OCI-LY7 (cell line): ENCODE measurements around the gene GNB1. TPM values are rescaled to one million over a fixed set of nuclear protein-coding genes. Genes with fewer than 3 reads are reported as not detected.

Experiments
- BruUV-seq: library from RNA; stranded (reverse); fragments of 400-500 nt; replicated peaks from 2 replicates; lab custom pipeline; 2021; lab: Mats Ljungman, UMichigan
- CTCF ChIA-PET: fragments of 300-600 bp; sonication (Branson Sonifier 250); formaldehyde crosslinking; loops from one replicate; lab custom pipeline; 2022; ENCODE audit warnings: antibody characterized with exemption; ENCODE audit not compliant: unreplicated experiment; lab: Charles Lee
- POLR2A ChIA-PET: fragments of 300-600 bp; sonication (Branson Sonifier 250); formaldehyde crosslinking; loops from one replicate; lab custom pipeline; 2022; ENCODE audit warnings: antibody characterized with exemption; lab: Charles Lee
- DNase-seq: peaks from one replicate; pipeline ENCODE4 v3.0.0-alpha.2; 2015; ENCODE audit warnings: low spot score
- H2AFZ ChIP-seq: fragments of 200-600 bp; sonication (generic), shearing (Covaris generic); 2 replicates; pipeline ENCODE4 v1.6.1; 2014; ENCODE audit warnings: mild to moderate bottlenecking, antibody characterized with exemption, low read length, moderate library complexity
- H3K27ac ChIP-seq: fragments of 200-600 bp; sonication (generic); 2 replicates; pipeline ENCODE4 v1.5.1; 2014; ENCODE audit warnings: mixed run types, low read depth, mild to moderate bottlenecking, moderate library complexity, low read length, inconsistent platforms; ENCODE audit not compliant: poor library complexity, severe bottlenecking
- H3K36me3 ChIP-seq: fragments of 200-600 bp; sonication (generic); 2 replicates; pipeline ENCODE4 v1.6.1; 2014; ENCODE audit warnings: mild to moderate bottlenecking, antibody characterized with exemption, low read length, moderate library complexity, mixed read lengths; ENCODE audit not compliant: insufficient read depth
- H3K4me1 ChIP-seq: fragments of 200-600 bp; sonication (generic); 2 replicates; pipeline ENCODE4 v1.5.1; 2014; ENCODE audit warnings: mild to moderate bottlenecking, low read length; ENCODE audit not compliant: insufficient read depth, poor library complexity, severe bottlenecking
- H3K4me2 ChIP-seq: fragments of 200-600 bp; sonication (generic); 2 replicates; pipeline ENCODE4 v1.6.1; 2014; ENCODE audit warnings: mild to moderate bottlenecking, low read length
- H3K4me3 ChIP-seq: fragments of 200-600 bp; sonication (generic); 2 replicates; pipeline ENCODE4 v1.5.1; 2014; ENCODE audit warnings: mild to moderate bottlenecking, low read depth, low read length; ENCODE audit not compliant: poor library complexity, severe bottlenecking
- H3K79me2 ChIP-seq: fragments of 200-600 bp; sonication (generic); 2 replicates; pipeline ENCODE4 v1.6.1; 2016; ENCODE audit warnings: low read depth, mild to moderate bottlenecking, low read length, moderate library complexity, mixed read lengths; ENCODE audit not compliant: insufficient read depth
- H3K9me2 ChIP-seq: fragments of 200-600 bp; sonication (generic); 2 replicates; pipeline ENCODE4 v1.6.1; 2016; ENCODE audit warnings: mild to moderate bottlenecking, low read length, mixed read lengths; ENCODE audit not compliant: insufficient read depth
- H3K9me3 ChIP-seq: fragments of 200-600 bp; sonication (generic); 2 replicates; pipeline ENCODE4 v1.6.1; 2014; ENCODE audit warnings: mild to moderate bottlenecking, mixed run types, low read length, mixed read lengths
- H4K20me1 ChIP-seq: fragments of 200-600 bp; sonication (generic); 2 replicates; pipeline ENCODE4 v1.6.1; 2014; ENCODE audit warnings: mild to moderate bottlenecking, antibody characterized with exemption, low read length, moderate library complexity, mixed read lengths; ENCODE audit not compliant: insufficient read depth
- CTCF ChIP-seq: fragments of 200-600 bp; sonication (generic); conservative IDR thresholded peaks from 2 replicates; pipeline ENCODE4 v1.5.1; 2014; ENCODE audit warnings: mild to moderate bottlenecking, antibody characterized with exemption, low read length, moderate library complexity, mixed read lengths
- EZH2phosphoT487 ChIP-seq: fragments of 200-600 bp; sonication (generic); IDR thresholded peaks from 2 replicates; pipeline ENCODE4 v1.6.1; 2018; ENCODE audit warnings: low read depth, borderline replicate concordance, mild to moderate bottlenecking, mixed run types, antibody characterized with exemption, low read length, moderate library complexity, mixed read lengths
- intact Hi-C: fragments of 100-400 bp; cut with micrococcal nuclease; formaldehyde crosslinking; loops from one replicate; pipeline ENCODE4 v1.10.0; 2022; ENCODE audit not compliant: unreplicated experiment
- total RNA-seq, 2 experiments: library from RNA; depleted of rRNA in 1 of 2; stranded (reverse); fragments of >200 nt in 1 of 2; shearing (Covaris generic) in 1 of 2; gene quantifications; 2 replicates each; pipeline ENCODE4 v1.2.3, GENCODE V29; 2014 to 2022

The GNB1 gene
- total RNA-seq, 2 experiments from 2014 or later, result 101 to 502 TPM

GRCh38 chr1:1881727-1882126 lies 9.2 kb downstream of the GNB1 start:
- H3K4me2 ChIP-seq, result no peak overlapping the region
- peaks cover 56% of the 10 kb centered on the region for H4K20me1 ChIP-seq
- no peak for DNase-seq
- intact Hi-C loops, result loop anchor here (1.0 kb wide), 1 partner anchor 16 kb away; no protein-coding TSS in a partner anchor
- H3K9me3 ChIP-seq, result no peaks in the 10 kb centered on the region; the same call in 1 of the 2 replicates
- peaks cover 24% of the 10 kb centered on the region for H3K4me1 ChIP-seq
- POLR2A ChIA-PET, result interaction anchor here (1.7 kb wide), 1 partner anchor 9 kb away, joined by 5 read pairs; no protein-coding TSS in a partner anchor
- no peaks in the 10 kb centered on the region for H3K9me2 ChIP-seq
- BruUV-seq, result no TSS peak
- no peak for TF ChIP-seq EZH2phosphoT487
- no peak for TF ChIP-seq CTCF
- peaks cover 91% of the 10 kb centered on the region for H3K36me3 ChIP-seq
- peaks cover 100% of the 10 kb centered on the region for H3K79me2 ChIP-seq
- H3K27ac ChIP-seq, result no peak overlapping the region
- CTCF ChIA-PET, result no interaction called here
- H3K4me3 ChIP-seq, result no peak overlapping the region
- H2AFZ ChIP-seq, result no peak overlapping the region

- intact Hi-C loops, result no loop called here
- ChIA-PET POLR2A (interaction anchor here (0.7 kb wide), 1 partner anchor 11 kb away, joined by 5 read pairs; no protein-coding TSS in a partner anchor), CTCF (no interaction called here)
- Histone ChIP-seq H3K9me3 (no peaks in the 10 kb centered on the region; the same call in 1 of the 2 replicates), H3K4me3 (no peak overlapping the region), H3K79me2 (peaks cover 100% of the 10 kb centered on the region), H3K9me2 (no peaks in the 10 kb centered on the region), H3K27ac (no peak overlapping the region), H3K36me3 (peaks cover 91% of the 10 kb centered on the region), H4K20me1 (peaks cover 56% of the 10 kb centered on the region), H3K4me2 (no peak overlapping the region), H2AFZ (no peak overlapping the region), H3K4me1 (peaks cover 34% of the 10 kb centered on the region)
- no peak for DNase-seq
- BruUV-seq, result TSS peak; percentile 35
- TF ChIP-seq EZH2phosphoT487 (no peak), CTCF (no peak)
Observed at GRCh38 chr1:1880617-1881312, 10.1 kb downstream of the GNB1 start.

GRCh38 chr1:1879942-1880341 lies 10.9 kb downstream of the GNB1 start:
- Histone ChIP-seq H3K9me3 (no peaks in the 10 kb centered on the region), H3K79me2 (peaks cover 100% of the 10 kb centered on the region), H3K4me2 (no peak overlapping the region), H3K36me3 (peaks cover 92% of the 10 kb centered on the region), H2AFZ (no peak overlapping the region), H3K4me3 (no peak overlapping the region), H3K9me2 (no peaks in the 10 kb centered on the region), H3K4me1 (peaks cover 38% of the 10 kb centered on the region), H4K20me1 (peaks cover 55% of the 10 kb centered on the region), H3K27ac (no peak overlapping the region)
- DNase-seq, result no peak
- intact Hi-C loops, result no loop called here
- TF ChIP-seq EZH2phosphoT487 (no peak), CTCF (no peak)
- no TSS peak for BruUV-seq
- ChIA-PET POLR2A (interaction anchor here (0.6 kb wide), 1 partner anchor 57 kb away, joined by 5 read pairs; no protein-coding TSS in a partner anchor), CTCF (no interaction called here)
